HG03280 (cell line): Measurements from ENCODE around the gene SURF2.

Experiments
- ATAC-seq: cut with Tn5 transposase; IDR thresholded peaks from one replicate; pipeline ENCODE4 v1.9.1; 2021; ENCODE audit warnings: mild to moderate bottlenecking, moderate library complexity; ENCODE audit not compliant: unreplicated experiment

Gene SURF2

DNA sequence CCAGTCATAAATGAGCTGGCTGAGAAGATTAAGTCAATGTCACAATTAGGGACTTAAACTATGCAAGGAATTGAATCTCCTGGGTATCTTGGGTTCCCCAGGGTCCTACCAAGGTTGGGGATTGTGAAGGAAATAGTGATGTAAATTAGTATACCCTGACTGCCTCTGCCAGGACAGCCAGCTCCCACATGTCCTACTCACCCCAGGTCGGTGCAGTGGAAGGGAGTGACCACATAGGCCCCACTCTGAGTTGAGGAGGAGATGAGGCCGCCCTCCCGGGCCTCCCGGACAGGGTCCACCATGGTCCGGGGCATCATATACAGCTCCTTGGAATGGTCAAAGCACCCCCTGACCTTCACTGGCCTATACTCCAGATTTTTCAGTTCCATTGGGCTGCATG, 2.8 kb upstream of the SURF2 start:
- no peak for ATAC-seq

DNA sequence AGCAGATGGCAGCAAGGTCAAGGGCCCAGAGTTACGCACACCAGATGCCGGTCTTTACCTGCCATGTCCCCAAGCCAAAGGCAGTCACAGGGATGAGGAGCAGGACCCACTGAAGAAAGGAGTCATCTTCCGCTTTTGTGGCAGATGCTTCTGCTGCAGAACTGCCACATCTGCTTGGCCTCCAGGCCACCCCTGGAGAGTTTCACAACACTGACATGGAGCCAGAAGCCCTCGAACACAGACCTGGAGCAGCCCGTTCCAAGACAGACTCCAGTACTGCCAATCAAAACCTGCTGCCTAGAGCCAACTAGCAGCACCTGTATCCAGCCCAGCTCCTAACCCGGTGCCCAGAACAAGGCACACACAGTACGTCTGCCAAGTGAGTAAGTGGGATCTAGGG, 1.6 kb upstream of the SURF2 start:
- ATAC-seq: no peak

DNA sequence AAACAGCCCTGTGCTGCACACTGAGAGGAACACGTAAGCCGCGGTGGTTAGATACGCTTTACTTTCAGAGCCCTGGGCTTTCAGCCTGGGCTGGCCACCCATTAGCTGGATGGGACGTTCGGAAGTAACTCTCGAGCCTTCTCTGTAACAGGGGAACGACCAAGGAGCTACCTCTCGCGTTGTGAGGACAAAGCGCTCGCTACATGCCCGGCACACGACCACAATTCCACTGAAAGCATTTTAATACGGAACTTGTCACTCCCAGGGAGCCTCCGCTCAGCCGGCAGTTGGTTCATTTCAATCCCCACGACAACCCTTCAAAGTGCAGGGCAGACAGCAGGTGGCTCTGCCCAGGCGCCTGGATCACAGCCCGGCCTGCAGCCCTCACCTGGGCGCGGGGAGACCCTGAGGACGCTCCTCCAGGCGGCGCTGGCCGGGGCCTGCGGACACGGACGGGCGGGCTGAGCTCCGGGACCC, 431 bp upstream of the SURF2 start:
- ATAC-seq: peak; percentile 28

DNA sequence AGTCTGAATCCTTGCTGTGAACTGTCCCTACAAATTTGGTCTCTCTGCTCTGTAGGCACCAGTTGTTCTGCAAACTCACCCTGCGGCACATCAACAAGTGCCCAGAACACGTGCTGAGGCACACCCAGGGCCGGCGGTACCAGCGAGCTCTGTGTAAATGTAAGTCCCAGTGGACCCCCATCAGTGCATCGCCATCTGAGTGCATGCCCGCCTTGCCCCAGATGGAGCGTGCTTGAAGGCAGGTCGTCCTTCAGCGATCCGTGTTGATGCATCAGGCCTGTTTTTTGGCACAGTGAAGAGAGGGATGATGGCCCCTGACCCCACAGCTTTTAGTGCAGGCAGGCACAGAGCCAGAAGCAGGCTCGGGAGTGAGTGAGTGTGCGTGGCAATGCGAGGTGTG, 1.3 kb downstream of the SURF2 start:
- no peak for ATAC-seq

GRCh38 chr9:133359399-133360175, 3.2 kb downstream of the SURF2 start:
- ATAC-seq: no peak

- no peak for ATAC-seq
Measured at GRCh38 chr9:133360400-133361393, 4.3 kb downstream of the SURF2 start.

DNA sequence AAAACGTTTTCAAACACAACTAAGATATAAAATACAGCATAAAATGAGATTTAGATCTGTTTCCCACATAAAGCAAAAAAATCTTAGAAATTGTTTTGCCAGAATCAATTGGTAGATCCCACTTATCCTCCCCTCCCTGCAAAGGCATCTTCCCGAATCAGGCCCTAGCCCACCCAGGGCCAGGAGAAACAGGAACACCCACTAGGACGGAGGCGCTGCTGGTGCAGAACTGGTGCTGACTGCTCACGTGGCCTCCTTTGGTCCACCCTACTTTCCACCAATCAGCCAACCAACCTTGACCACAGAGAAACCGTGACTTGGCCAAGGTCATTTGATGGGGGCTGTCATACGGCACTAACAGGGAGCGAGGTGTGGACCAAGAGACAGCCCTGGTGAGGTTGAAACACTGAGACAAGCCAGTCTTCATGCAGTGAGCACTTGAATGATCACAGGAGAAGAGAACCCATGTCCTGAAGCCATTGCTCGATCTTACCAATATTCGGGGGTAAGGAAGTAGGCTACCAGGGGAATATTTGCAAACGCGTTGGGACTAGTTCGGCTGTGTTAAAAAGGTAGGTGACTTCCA, 5.2 kb downstream of the SURF2 start:
- ATAC-seq: no peak

- ATAC-seq: no peak
Measured at GRCh38 chr9:133362359-133363044, 6.2 kb downstream of the SURF2 start.

- no peak for ATAC-seq
Measured at GRCh38 chr9:133366435-133366834, 10.1 kb downstream of the SURF2 start.

- no peak for ATAC-seq
Measured at GRCh38 chr9:133367221-133367620, 10.9 kb downstream of the SURF2 start.

- no peak for ATAC-seq
Measured at GRCh38 chr9:133367778-133368177, 11.4 kb downstream of the SURF2 start.

- no peak for ATAC-seq
Measured at GRCh38 chr9:133368249-133368881, 12.0 kb downstream of the SURF2 start.

GRCh38 chr9:133369422-133369821, 13.1 kb downstream of the SURF2 start:
- no peak for ATAC-seq

DNA sequence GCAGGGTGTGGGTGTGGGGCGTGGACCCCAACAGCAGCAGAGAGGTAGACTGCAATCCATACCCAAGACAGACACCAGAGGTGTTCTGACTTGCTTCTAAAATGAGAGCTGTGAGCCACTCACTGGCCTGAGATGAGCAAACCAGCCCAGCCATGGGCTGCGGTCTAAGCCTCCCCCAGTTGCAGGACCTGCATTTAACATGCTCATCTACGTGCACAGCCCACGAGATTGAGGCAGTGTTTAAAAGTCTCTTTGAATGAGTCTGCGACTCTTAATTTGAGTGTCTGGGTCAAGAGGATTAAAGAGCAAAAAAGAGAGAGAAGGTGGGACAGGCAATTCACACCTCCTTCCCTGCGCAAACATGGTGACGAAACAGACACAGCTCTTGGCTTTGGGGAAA, 13.6 kb downstream of the SURF2 start:
- ATAC-seq: no peak

GRCh38 chr9:133370685-133371084, 14.3 kb downstream of the SURF2 start:
- no peak for ATAC-seq

GRCh38 chr9:133371261-133371711, 14.9 kb downstream of the SURF2 start:
- ATAC-seq: no peak

DNA sequence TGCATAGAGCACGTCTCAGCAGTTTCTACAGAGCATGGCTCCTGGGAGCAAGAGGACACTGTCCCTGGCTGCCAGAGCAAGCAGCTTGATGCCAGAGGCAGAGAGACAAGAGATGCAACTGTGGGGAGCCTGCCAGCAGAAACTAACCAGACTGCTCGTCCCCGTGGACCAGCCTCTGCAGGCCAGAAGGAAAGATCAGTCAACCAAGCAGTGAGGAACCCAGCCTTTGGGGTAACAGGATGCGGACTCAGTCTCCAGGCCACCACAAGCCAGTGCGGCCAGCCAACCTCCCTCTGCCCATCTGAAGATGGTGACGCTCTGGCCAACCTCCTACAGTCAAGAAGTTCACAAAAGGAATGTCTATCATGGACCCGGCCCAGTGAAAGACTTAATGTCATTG, 15.8 kb downstream of the SURF2 start:
- ATAC-seq: no peak

GRCh38 chr9:133374612-133375115, 18.3 kb downstream of the SURF2 start:
- ATAC-seq: no peak

- ATAC-seq: no peak
Measured at GRCh38 chr9:133375116-133375723, 18.9 kb downstream of the SURF2 start.
